Loucy (cell line): Measurements from ENCODE around the gene PRPF38B.

ENCODE experiments used
- H2AFZ ChIP-seq: fragments of 200-600 bp; sonication (generic); 2 replicates; pipeline ENCODE4 v1.6.0; 2016; ENCODE audit warnings: antibody characterized with exemption, mild to moderate bottlenecking, low read length, moderate library complexity
- H3F3A ChIP-seq: fragments of 200-600 bp; 2 replicates; pipeline ENCODE4 v1.6.0; 2016; ENCODE audit warnings: antibody characterized with exemption, low read depth, mild to moderate bottlenecking
- H3K27me3 ChIP-seq: fragments of 200-600 bp; sonication (generic); 2 replicates; pipeline ENCODE4 v1.6.1; 2014; ENCODE audit warnings: low read length, mild to moderate bottlenecking; ENCODE audit not compliant: insufficient read depth, poor library complexity, severe bottlenecking
- H3K36me3 ChIP-seq: fragments of 200-600 bp; sonication (generic); 2 replicates; pipeline ENCODE4 v1.6.1; 2016; ENCODE audit warnings: low read length; ENCODE audit not compliant: insufficient read depth
- H3K4me1 ChIP-seq: fragments of 200-600 bp; sonication (generic); 2 replicates; pipeline ENCODE4 v1.5.1; 2014; ENCODE audit warnings: low read length, mild to moderate bottlenecking; ENCODE audit not compliant: insufficient read depth, poor library complexity, severe bottlenecking
- H3K4me2 ChIP-seq: fragments of 200-600 bp; sonication (generic); 2 replicates; pipeline ENCODE4 v1.6.0; 2014; ENCODE audit warnings: antibody characterized with exemption, low read length, low read depth, mild to moderate bottlenecking; ENCODE audit not compliant: poor library complexity, severe bottlenecking
- H3K4me3 ChIP-seq: fragments of 200-600 bp; sonication (generic); 2 replicates; pipeline ENCODE4 v1.5.1; 2014; ENCODE audit warnings: low read length, mild to moderate bottlenecking, mixed read lengths; ENCODE audit not compliant: poor library complexity, severe bottlenecking
- H3K79me2 ChIP-seq: fragments of 200-600 bp; sonication (generic); 2 replicates; pipeline ENCODE4 v1.6.1; 2014; ENCODE audit warnings: low read length; ENCODE audit not compliant: insufficient read depth
- H3K9ac ChIP-seq: fragments of 200-600 bp; sonication (generic); 2 replicates; pipeline ENCODE4 v1.6.0; 2014; ENCODE audit warnings: mild to moderate bottlenecking, low read depth, low read length, moderate library complexity; ENCODE audit not compliant: poor library complexity, severe bottlenecking
- H3K9me2 ChIP-seq: fragments of 200-600 bp; sonication (generic); replicated peaks from 2 replicates; pipeline ENCODE4 v1.6.1; 2016; ENCODE audit warnings: low read depth, low read length, mixed read lengths
- H3K9me3 ChIP-seq: fragments of 200-600 bp; sonication (generic); 2 replicates; pipeline ENCODE4 v1.6.1; 2014; ENCODE audit warnings: mild to moderate bottlenecking, antibody characterized with exemption, low read length, low read depth; ENCODE audit not compliant: insufficient read depth
- H4K20me1 ChIP-seq: fragments of 200-600 bp; sonication (generic); 2 replicates; pipeline ENCODE4 v1.6.0; 2014; ENCODE audit warnings: antibody characterized with exemption, low read length, mild to moderate bottlenecking; ENCODE audit not compliant: insufficient read depth, poor library complexity, severe bottlenecking
- EZH2phosphoT487 ChIP-seq: fragments of 200-600 bp; IDR thresholded peaks from 2 replicates; pipeline ENCODE4 v1.6.1; 2018; ENCODE audit warnings: antibody characterized with exemption, mild to moderate bottlenecking, moderate library complexity, borderline replicate concordance
- TF ChIP-seq, protein P1 (sequence below): fragments of 200-600 bp; sonication (generic); conservative IDR thresholded peaks from 2 replicates; pipeline ENCODE4 v1.5.1; 2014; ENCODE audit warnings: mild to moderate bottlenecking, antibody characterized with exemption, low read length

PRPF38B gene

DNA sequence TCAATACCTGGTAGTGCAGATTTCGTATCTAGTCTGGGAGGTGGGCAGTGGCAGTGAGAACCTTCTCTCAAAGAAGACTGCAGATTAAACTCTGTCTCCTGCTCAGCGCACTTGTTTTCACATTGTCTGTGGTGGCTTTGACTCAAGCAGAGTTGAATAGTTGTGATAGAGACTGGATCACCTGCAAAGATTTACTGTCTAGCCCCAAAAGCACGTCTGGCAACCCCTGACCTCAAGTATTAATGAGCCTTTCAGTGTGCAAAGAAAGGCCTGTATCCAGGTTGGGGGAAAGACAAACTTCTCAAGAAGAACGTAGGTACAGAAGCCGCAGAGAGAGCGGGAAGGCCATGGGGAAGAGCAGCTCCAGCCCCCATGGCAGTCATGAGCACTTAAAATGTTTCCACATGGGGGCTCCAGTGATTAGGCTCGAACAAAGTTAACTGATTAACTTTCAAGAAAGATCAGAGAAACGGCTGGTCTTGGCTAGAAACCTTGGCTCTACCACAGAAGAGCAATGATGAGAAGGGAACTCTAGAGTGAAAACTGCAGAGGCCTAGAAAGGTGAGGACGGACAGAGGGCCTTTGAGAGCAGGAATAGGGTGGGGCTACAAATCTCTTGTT is 46.4 kb upstream of the PRPF38B start:
- peaks cover 26% of the 10 kb centered on the region for H3F3A ChIP-seq
- H3K79me2 ChIP-seq: no peaks in the 10 kb centered on the region; the same call in 1 of the 2 replicates
- TF ChIP-seq, protein P1, sequence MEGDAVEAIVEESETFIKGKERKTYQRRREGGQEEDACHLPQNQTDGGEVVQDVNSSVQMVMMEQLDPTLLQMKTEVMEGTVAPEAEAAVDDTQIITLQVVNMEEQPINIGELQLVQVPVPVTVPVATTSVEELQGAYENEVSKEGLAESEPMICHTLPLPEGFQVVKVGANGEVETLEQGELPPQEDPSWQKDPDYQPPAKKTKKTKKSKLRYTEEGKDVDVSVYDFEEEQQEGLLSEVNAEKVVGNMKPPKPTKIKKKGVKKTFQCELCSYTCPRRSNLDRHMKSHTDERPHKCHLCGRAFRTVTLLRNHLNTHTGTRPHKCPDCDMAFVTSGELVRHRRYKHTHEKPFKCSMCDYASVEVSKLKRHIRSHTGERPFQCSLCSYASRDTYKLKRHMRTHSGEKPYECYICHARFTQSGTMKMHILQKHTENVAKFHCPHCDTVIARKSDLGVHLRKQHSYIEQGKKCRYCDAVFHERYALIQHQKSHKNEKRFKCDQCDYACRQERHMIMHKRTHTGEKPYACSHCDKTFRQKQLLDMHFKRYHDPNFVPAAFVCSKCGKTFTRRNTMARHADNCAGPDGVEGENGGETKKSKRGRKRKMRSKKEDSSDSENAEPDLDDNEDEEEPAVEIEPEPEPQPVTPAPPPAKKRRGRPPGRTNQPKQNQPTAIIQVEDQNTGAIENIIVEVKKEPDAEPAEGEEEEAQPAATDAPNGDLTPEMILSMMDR: peak; percentile 37
- TF ChIP-seq EZH2phosphoT487: no peak
- H3K36me3 ChIP-seq: peaks cover 31% of the 10 kb centered on the region
- H4K20me1 ChIP-seq: no peaks in the 10 kb centered on the region
- peak overlapping the region; percentile 63 for H3K4me3 ChIP-seq
- no peak overlapping the region for H2AFZ ChIP-seq
- no peaks in the 10 kb centered on the region for H3K9me2 ChIP-seq
- H3K27me3 ChIP-seq: no peaks in the 10 kb centered on the region
- peak overlapping the region; percentile 82 for H3K4me2 ChIP-seq
- H3K4me1 ChIP-seq: peaks cover 44% of the 10 kb centered on the region
- peaks cover 4% of the 10 kb centered on the region; the same call in 1 of the 2 replicates for H3K9me3 ChIP-seq
- H3K9ac ChIP-seq: peak overlapping the region; percentile 87

DNA sequence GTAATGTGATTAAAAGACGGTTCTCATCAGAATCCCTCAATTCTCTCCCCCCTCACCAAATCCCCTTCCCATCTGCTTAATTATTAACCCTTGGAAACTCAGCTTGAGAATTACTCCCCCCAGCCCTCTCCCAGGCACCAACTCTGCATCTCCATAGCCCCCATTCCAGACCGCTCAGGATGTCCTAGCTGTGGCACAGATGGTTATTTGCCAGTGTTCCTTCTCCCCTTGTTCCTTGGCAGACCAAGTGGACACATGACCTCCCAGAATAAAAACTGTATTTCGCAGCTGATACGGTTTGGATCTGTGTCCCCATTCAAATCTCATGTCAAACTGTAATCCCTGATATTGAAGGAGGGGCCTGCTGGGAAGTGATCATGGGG is 45.9 kb upstream of the PRPF38B start:
- H3K27me3 ChIP-seq: no peaks in the 10 kb centered on the region
- TF ChIP-seq, protein P1: no peak
- no peak for TF ChIP-seq EZH2phosphoT487
- peaks cover 44% of the 10 kb centered on the region for H3K4me1 ChIP-seq
- peaks cover 4% of the 10 kb centered on the region; the same call in 1 of the 2 replicates for H3K9me3 ChIP-seq
- peak overlapping the region; percentile 82 for H3K4me2 ChIP-seq
- no peaks in the 10 kb centered on the region; the same call in 1 of the 2 replicates for H3K79me2 ChIP-seq
- H3K36me3 ChIP-seq: peaks cover 33% of the 10 kb centered on the region
- H4K20me1 ChIP-seq: no peaks in the 10 kb centered on the region
- H2AFZ ChIP-seq: no peak overlapping the region
- peaks cover 26% of the 10 kb centered on the region for H3F3A ChIP-seq
- peak overlapping the region; percentile 63 for H3K4me3 ChIP-seq
- H3K9me2 ChIP-seq: no peaks in the 10 kb centered on the region
- H3K9ac ChIP-seq: peak overlapping the region; percentile 87

DNA sequence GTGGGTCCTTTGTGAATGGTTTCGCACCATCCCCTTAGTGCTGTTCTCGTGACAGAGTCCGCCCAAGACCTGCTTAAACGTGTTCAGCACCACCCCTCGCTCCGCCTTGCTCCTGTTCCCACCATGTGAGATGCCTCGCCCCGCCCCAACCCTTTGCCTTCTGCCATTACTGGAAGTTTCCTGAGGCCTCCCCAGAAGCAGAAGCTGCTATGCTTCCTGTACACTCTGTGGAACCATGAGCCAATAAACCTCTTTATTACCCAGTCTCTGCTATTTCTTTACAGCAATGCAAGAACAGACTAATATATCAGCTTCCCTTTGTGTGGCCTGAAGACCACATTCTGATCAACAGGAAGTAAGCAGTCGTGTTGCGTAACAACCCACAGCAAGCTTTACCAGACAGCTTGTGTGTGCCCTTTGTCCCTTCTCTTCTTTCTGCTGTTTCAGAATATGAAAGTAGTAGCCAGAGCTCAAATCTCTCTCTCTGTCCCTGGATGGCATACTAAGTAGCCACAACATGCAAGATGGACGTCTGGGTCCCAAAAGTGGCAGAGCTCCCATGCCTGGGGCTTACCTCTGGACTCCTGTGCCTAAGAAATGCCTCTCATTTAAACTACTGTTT is 45.4 kb upstream of the PRPF38B start:
- H3K4me2 ChIP-seq: peak overlapping the region; percentile 82
- H3F3A ChIP-seq: peaks cover 26% of the 10 kb centered on the region
- H3K79me2 ChIP-seq: no peaks in the 10 kb centered on the region; the same call in 1 of the 2 replicates
- H3K36me3 ChIP-seq: peaks cover 33% of the 10 kb centered on the region
- peak overlapping the region; percentile 63 for H3K4me3 ChIP-seq
- H3K9me2 ChIP-seq: no peaks in the 10 kb centered on the region
- no peak overlapping the region for H2AFZ ChIP-seq
- TF ChIP-seq EZH2phosphoT487: no peak
- TF ChIP-seq, protein P1: no peak
- H3K27me3 ChIP-seq: no peaks in the 10 kb centered on the region
- H3K4me1 ChIP-seq: peaks cover 44% of the 10 kb centered on the region
- peaks cover 4% of the 10 kb centered on the region; the same call in 1 of the 2 replicates for H3K9me3 ChIP-seq
- H3K9ac ChIP-seq: peak overlapping the region; percentile 87
- no peaks in the 10 kb centered on the region for H4K20me1 ChIP-seq
